GM18907 (cell line): Measurements from ENCODE around the gene ZNF254.
"Not testable (repeated sequence)": the region's sequence is repeated elsewhere in the genome, so short reads cannot be mapped to it uniquely, and the experiment has no call there.

Source experiments
- ATAC-seq: cut with Tn5 transposase; IDR thresholded peaks from one replicate; pipeline ENCODE4 v1.9.1; 2021; ENCODE audit warnings: mild to moderate bottlenecking, moderate library complexity; ENCODE audit not compliant: unreplicated experiment

The ZNF254 gene

DNA sequence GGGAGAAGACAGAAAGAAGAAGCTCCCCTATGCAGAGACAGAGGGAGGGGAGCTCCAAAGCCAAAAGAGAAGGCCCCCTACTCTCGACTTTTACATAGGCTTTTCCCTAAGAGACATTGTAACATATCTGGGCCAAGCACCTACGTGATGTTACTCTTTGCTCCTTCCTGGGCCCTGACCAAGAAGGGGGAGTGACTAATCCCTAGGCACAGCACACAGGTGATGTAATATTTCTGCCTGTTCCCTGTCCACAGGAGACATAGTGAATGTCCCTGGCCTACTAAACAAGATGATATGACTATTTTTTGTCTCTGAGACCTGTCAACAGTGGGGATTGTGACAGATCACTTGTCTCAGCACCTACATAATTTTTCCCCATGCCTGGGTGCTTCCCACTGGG is 15.9 kb upstream of the ZNF254 start:
- ATAC-seq, result no peak

DNA sequence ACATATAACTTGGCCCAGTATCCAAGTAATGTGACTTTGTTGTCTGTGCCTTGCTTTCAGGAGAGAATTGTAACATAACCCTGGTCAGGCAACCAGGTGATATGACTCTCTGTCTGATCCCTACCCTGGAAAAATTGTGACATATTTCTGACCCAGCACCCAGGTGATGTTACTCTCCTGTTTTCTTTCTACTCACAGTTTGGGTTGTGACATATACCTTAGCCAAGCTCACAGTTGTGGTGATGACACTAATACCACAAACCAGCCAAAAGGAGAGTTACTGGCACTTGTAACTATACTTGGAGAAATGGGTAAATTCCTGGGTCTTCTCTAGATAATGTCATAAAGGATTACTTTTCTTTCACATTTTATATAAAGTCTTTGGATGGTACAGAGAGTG is 14.3 kb upstream of the ZNF254 start:
- no peak for ATAC-seq

DNA sequence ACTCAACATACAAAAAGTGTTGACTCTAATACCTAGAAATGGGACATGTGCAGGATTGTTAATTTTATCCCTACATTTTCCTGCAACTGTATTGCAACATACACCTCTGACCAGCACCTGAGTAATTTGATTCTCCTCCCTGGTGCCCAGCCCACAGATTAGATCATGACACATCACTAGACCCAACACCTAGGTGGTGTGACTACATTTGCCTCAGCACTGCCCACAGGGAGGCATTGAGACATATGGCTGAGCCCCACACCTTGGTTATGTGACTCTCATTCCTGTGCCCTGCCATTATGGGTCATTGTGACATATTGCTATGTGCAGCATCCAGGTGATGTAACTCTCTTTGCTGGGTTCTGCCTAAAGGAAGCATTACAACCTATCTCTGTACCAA is 13.2 kb upstream of the ZNF254 start:
- no peak for ATAC-seq

- no peak for ATAC-seq
Measured at GRCh38 chr19:24074720-24075454, 12.1 kb upstream of the ZNF254 start.

DNA sequence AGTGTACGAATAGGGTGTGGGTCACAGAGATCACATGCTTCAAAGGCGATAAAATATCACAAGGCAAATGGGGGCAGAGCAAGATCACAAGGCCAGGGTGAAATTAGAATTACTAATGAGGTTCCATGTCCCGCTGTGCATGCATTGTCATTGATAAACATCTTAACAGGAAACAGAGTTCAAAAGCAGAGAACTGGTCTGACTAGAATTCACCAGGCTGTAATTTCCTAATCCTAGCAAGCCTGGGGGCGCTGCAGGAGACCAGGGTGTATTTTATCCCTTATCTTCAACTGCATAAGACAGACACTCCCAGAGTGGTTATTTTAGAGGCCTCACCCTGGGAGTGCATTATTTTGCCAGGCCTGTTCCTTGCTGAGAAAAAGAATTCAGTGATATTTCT is 11.5 kb upstream of the ZNF254 start:
- not testable (repeated sequence) for ATAC-seq

DNA sequence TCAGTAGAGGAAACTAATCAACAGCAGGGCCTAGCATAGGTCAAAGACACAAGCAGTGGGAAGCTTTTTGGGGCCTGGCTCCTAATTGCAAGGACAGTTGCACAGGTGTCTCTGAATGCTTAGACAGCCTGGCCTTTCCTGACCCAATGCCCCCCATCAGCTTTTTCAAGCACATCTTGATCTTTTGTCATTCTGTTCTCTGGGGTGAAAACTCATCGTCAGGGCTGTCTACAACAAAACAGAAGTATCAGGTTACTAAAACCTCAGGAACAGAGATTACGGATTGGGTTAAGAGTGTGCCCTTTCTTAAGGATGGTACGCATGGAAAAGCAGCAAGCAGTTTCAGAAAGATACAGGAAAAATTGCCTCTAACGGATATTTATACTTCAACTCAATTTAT is 8.3 kb upstream of the ZNF254 start:
- ATAC-seq, result no peak

DNA sequence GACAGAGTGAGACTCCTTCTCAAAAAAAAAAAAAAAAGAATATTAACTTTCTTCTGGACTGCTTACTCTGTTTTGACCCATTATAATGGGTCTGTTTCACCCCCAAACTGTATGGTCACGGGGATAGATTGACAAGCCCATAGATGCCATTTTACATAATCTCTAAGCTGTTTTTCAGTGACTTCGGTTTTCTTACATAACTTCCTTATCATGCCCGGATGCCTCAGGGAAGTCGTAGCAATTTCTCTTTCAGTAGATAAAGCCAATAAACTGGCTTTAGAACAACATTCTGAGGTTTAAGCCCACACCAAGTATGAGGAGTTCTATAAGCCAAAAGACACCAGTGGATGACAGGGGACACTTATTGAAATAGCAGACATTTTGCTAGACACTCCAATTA is 5.9 kb upstream of the ZNF254 start:
- no peak for ATAC-seq

GRCh38 chr19:24098359-24098758 is 11.4 kb downstream of the ZNF254 start:
- ATAC-seq, result no peak

DNA sequence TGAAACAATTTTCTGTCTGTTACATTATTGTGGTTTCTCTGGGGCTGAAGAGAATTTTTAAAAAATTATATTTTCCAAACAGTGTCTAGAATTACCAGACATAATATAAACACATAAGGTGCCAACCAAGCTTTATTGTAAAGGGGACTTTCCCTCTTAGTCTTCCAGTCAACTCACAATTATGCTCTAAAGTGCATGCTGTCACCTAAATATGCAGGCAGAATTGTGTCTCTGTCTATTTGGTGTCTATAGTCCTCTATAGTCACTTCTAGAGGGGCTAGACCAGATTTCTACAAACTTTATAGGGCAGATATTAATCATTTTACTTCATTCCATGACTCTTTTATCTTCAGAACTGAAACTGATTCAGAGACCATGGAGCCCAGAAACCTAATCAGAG is 12.8 kb downstream of the ZNF254 start:
- ATAC-seq, result no peak

DNA sequence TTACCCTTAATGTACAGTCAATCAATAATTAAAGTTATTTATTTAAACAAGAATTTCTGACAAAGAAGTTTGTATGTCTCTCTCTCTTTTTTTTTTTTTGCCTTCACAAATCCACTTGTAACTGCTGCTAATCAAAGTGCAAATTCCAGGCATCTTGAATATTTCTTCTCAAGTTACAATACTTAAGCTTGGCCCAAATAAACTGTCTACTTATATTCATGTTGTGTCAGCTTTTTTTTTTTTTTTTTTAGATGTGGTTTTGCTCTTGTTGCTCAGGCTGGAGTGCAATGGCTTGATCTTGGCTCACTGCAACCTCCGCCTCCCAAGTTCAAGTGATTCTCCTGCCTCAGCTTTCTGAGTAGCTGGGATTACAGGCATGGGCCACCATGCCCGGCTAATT is 13.6 kb downstream of the ZNF254 start:
- ATAC-seq, result not testable (repeated sequence)

GRCh38 chr19:24101459-24102115 is 14.6 kb downstream of the ZNF254 start:
- ATAC-seq, result no peak

- ATAC-seq, result no peak
Measured at GRCh38 chr19:24127601-24128000, 40.6 kb downstream of the ZNF254 start.

DNA sequence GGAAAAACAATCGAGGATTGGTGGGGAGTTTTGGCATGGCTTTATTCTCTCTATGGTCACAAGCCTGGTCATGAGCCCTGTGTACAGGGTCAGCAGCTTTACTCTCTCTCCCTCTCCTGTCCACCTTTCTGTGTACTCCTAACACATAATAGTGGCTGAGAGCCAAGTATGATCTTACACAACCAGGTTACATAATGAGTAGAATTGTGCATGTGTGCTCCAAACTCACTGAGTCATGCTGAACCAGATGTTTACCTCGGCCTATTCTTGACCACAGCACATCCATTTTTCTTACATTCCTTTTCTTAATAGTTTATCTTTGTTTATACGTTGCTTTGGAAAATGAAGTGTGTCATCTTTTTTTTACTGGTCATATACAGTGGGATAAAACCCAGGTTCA is 53.1 kb downstream of the ZNF254 start:
- ATAC-seq, result no peak

DNA sequence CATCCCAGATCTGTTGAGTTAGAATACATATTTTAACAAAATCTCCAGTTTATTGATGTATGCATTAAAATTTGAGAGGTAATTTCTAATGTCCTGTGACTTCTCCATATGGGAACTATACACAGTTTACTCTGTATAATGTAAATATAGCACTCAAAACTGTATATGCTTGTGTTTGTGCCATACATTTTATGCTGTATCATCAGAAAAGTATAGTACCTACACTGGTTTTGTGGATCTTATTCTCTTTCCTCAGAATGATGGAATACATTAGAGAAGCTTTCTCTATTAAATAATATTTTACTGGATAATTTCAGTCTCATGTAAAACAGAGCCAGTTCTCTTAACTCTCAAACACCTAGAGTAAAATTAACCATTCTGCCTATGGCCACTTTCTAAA is 53.6 kb downstream of the ZNF254 start:
- ATAC-seq, result no peak

- ATAC-seq, result no peak
Measured at GRCh38 chr19:24141612-24142011, 54.6 kb downstream of the ZNF254 start.

DNA sequence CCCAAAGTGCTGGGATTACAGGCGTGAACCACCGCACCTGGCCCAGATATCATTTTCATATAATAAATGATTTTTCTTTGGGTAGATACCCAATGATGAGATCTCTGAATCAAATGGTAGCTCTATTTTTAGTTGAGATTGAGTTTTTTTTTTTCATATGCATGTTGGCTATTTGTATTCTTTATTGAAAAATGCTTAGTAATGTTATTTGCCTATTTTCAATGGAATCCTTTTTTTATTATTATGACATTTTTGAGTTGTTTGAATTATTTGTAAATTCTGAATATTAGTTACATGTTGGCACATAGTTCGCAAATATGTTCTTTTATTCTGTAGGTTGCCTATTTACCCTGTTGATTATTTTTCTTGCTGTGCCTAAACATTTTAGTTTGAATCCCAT is 55.8 kb downstream of the ZNF254 start:
- ATAC-seq, result no peak

- no peak for ATAC-seq
Measured at GRCh38 chr19:24159707-24160106, 72.7 kb downstream of the ZNF254 start.

DNA sequence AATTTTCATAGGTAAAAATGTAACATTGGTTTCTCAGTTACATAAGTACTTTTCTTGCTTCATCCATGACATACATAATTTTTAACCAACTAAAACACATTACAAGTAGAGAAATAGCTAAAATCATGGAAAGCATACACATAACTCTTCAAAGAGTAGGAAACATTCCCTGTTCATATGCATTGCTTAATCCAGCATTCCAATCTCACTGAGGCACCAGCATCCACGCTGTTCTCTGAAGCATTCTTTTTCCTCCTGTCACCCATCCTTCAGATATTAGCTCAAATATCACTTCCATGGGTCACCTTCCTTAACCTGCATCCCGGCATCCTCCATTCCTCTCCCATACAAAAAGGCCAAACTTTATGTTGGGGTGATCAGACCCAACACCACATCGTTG is 79.1 kb downstream of the ZNF254 start:
- ATAC-seq, result no peak

GRCh38 chr19:24173882-24174281 is 86.9 kb downstream of the ZNF254 start:
- ATAC-seq, result no peak

- no peak for ATAC-seq
Measured at GRCh38 chr19:24177686-24178085, 90.7 kb downstream of the ZNF254 start.

- ATAC-seq, result no peak
Measured at GRCh38 chr19:24178207-24178606, 91.2 kb downstream of the ZNF254 start.
